IMR-90 (cell line): ENCODE measurements around the gene MAB21L4. TPM values are rescaled to one million over a fixed set of nuclear protein-coding genes. Genes with fewer than 3 reads are reported as not detected.

ENCODE experiments used
- ATAC-seq: fragments of 200-7000 bp; cut with Tn5 transposase; 2 replicates; pipeline ENCODE4 v1.9.1; 2020; ENCODE audit warnings: low read depth, mild to moderate bottlenecking, moderate library complexity
- BruUV-seq: library from RNA; stranded (reverse); fragments of 400-500 nt; replicated peaks from 2 replicates; lab custom pipeline; 2021; lab: Mats Ljungman, UMichigan
- CTCF ChIA-PET: fragments of 300-600 bp; formaldehyde crosslinking; extraction: SDS; loops from one replicate; lab custom pipeline; 2021; ENCODE audit warnings: antibody characterized with exemption; lab: Yijun Ruan, JAX
- POLR2A ChIA-PET: fragments of 300-600 bp; sonication (Branson Sonifier 250); formaldehyde crosslinking; loops from one replicate; lab custom pipeline; 2022; ENCODE audit warnings: antibody characterized with exemption; ENCODE audit not compliant: unreplicated experiment; lab: Charles Lee
- DNase-seq: peaks from one replicate; pipeline ENCODE4 v3.0.0; 2013
- H2AFZ ChIP-seq: replicated peaks from 2 replicates; pipeline ENCODE3; 2013; ENCODE audit warnings: low read length, mild to moderate bottlenecking; ENCODE audit not compliant: poor library complexity
- H2AK5ac ChIP-seq: 2 replicates; pipeline ENCODE4 v1.6.1; 2013; ENCODE audit warnings: low read depth, low read length, inconsistent platforms
- H2AK9ac ChIP-seq: replicated peaks from 2 replicates; pipeline ENCODE3; 2013; ENCODE audit warnings: mild to moderate bottlenecking, low read depth, low read length, moderate library complexity; ENCODE audit not compliant: poor library complexity
- H2BK120ac ChIP-seq: 2 replicates; pipeline ENCODE4 v1.6.1; 2013; ENCODE audit warnings: low read depth, low read length, inconsistent platforms
- H2BK15ac ChIP-seq: 3 replicates; pipeline ENCODE4 v1.6.1; 2013; ENCODE audit warnings: low read depth, low read length, inconsistent platforms
- H2BK20ac ChIP-seq: 2 replicates; pipeline ENCODE4 v1.6.1; 2013; ENCODE audit warnings: low read depth, mild to moderate bottlenecking, inconsistent platforms, low read length, moderate library complexity
- H2BK5ac ChIP-seq: 2 replicates; pipeline ENCODE4 v1.6.1; 2013; ENCODE audit warnings: mild to moderate bottlenecking, low read depth, low read length, inconsistent platforms; ENCODE audit not compliant: poor library complexity, severe bottlenecking
- H3K14ac ChIP-seq: replicated peaks from 2 replicates; pipeline ENCODE4 v1.6.1; 2013; ENCODE audit warnings: low read depth, low read length, inconsistent platforms
- H3K18ac ChIP-seq: 2 replicates; pipeline ENCODE4 v1.6.1; 2013; ENCODE audit warnings: low read depth, low read length, control low read depth
- H3K23ac ChIP-seq: 2 replicates; pipeline ENCODE4 v1.6.1; 2013; ENCODE audit warnings: low read depth, low read length, inconsistent platforms
- H3K27ac ChIP-seq: 2 replicates; pipeline ENCODE4 v1.5.1; 2013; ENCODE audit warnings: mild to moderate bottlenecking, control low read depth, low read length; ENCODE audit not compliant: insufficient read depth
- H3K27me3 ChIP-seq: 2 replicates; pipeline ENCODE4 v1.6.1; 2013; ENCODE audit warnings: low read length; ENCODE audit not compliant: control insufficient read depth, insufficient read depth
- H3K36me3 ChIP-seq: 2 replicates; pipeline ENCODE4 v1.6.1; 2013; ENCODE audit warnings: low read length, mixed read lengths; ENCODE audit not compliant: control insufficient read depth, insufficient read depth
- H3K4ac ChIP-seq: 2 replicates; pipeline ENCODE4 v1.6.1; 2013; ENCODE audit warnings: low read depth, low read length, inconsistent platforms
- H3K4me1 ChIP-seq: 2 replicates; pipeline ENCODE4 v1.6.1; 2013; ENCODE audit warnings: low read length, mixed read lengths; ENCODE audit not compliant: control insufficient read depth, insufficient read depth
- H3K4me2 ChIP-seq: 2 replicates; pipeline ENCODE4 v1.6.1; 2013; ENCODE audit warnings: low read depth, mild to moderate bottlenecking, control low read depth, low read length, moderate library complexity
- H3K4me3 ChIP-seq: 2 replicates; pipeline ENCODE4 v1.5.1; 2013; ENCODE audit warnings: low read depth, mild to moderate bottlenecking, control low read depth, low read length, moderate library complexity; ENCODE audit not compliant: insufficient read depth
- H3K56ac ChIP-seq: 2 replicates; pipeline ENCODE4 v1.6.1; 2013; ENCODE audit warnings: low read length, inconsistent platforms; ENCODE audit not compliant: insufficient read depth; ENCODE audit errors: extremely low read depth
- H3K79me1 ChIP-seq, 2 experiments: 2 replicates each; pipeline ENCODE4 v1.6.1; 2013; ENCODE audit warnings: low read length in 2 of 2, inconsistent platforms in 1 of 2, low read depth in 1 of 2
- H3K9ac ChIP-seq: 2 replicates; pipeline ENCODE4 v1.6.1; 2013; ENCODE audit warnings: low read depth, low read length, control low read depth
- H3K9me1 ChIP-seq: 2 replicates; pipeline ENCODE4 v1.6.1; 2013; ENCODE audit warnings: low read length, inconsistent platforms; ENCODE audit not compliant: insufficient read depth
- H3K9me3 ChIP-seq: 2 replicates; pipeline ENCODE4 v1.6.1; 2013; ENCODE audit warnings: low read length; ENCODE audit not compliant: control insufficient read depth, insufficient read depth
- H4K20me1 ChIP-seq: 2 replicates; pipeline ENCODE4 v1.6.1; 2013; ENCODE audit warnings: low read length, inconsistent platforms; ENCODE audit not compliant: insufficient read depth
- H4K5ac ChIP-seq: 2 replicates; pipeline ENCODE4 v1.6.1; 2013; ENCODE audit warnings: mild to moderate bottlenecking, low read depth, low read length, control low read depth
- H4K8ac ChIP-seq, 2 experiments: 2 replicates each; pipeline ENCODE4 v1.6.1; 2013; ENCODE audit warnings: low read depth in 2 of 2, low read length in 2 of 2, control low read depth in 1 of 2, inconsistent platforms in 1 of 2
- H4K91ac ChIP-seq: 2 replicates; pipeline ENCODE4 v1.6.1; 2013; ENCODE audit warnings: low read depth, low read length, inconsistent platforms; ENCODE audit not compliant: insufficient read depth
- BHLHE40 ChIP-seq: fragments of 150-350 bp; IDR thresholded peaks from 2 replicates; pipeline ENCODE4 v1.6.1; 2016; ENCODE audit warnings: mild to moderate bottlenecking, low read depth, low read length
- CHD1 ChIP-seq: IDR thresholded peaks from 2 replicates; pipeline ENCODE4 v1.6.1; 2012; ENCODE audit warnings: low read depth, low read length, improper control_type of control experiment
- ELK1 ChIP-seq: fragments of 150-350 bp; IDR thresholded peaks from 2 replicates; pipeline ENCODE4 v1.6.1; 2016; ENCODE audit warnings: low read depth, mild to moderate bottlenecking, low read length, moderate library complexity, borderline replicate concordance
- FOS ChIP-seq: fragments of 150-350 bp; IDR thresholded peaks from 2 replicates; pipeline ENCODE4 v1.6.1; 2016; ENCODE audit warnings: low read depth, low read length
- MAZ ChIP-seq: IDR thresholded peaks from 2 replicates; pipeline ENCODE4 v1.6.1; 2012; ENCODE audit warnings: low read depth, mild to moderate bottlenecking, low read length, improper control_type of control experiment, moderate library complexity, borderline replicate concordance
- MXI1 ChIP-seq: IDR thresholded peaks from 2 replicates; pipeline ENCODE4 v1.6.1; 2012; ENCODE audit warnings: low read depth, mild to moderate bottlenecking, low read length, moderate library complexity, borderline replicate concordance
- POLR2A ChIP-seq: IDR thresholded peaks from 2 replicates; pipeline ENCODE4 v1.6.1; 2012; ENCODE audit warnings: mild to moderate bottlenecking, low read depth, low read length
- RAD21 ChIP-seq: IDR thresholded peaks from 2 replicates; pipeline ENCODE4 v1.6.1; 2012; ENCODE audit warnings: low read length, improper control_type of control experiment
- RCOR1 ChIP-seq: IDR thresholded peaks from 2 replicates; pipeline ENCODE4 v1.6.1; 2012; ENCODE audit warnings: mild to moderate bottlenecking, low read length, improper control_type of control experiment; ENCODE audit not compliant: insufficient replicate concordance
- RFX5 ChIP-seq: IDR thresholded peaks from 2 replicates; pipeline ENCODE4 v1.8.0; 2012; ENCODE audit warnings: low read depth, mild to moderate bottlenecking, low read length, moderate library complexity
- SMC3 ChIP-seq: fragments of 150-350 bp; IDR thresholded peaks from 2 replicates; pipeline ENCODE4 v1.6.1; 2016; ENCODE audit warnings: low read depth, mild to moderate bottlenecking, antibody characterized with exemption, low read length, moderate library complexity
- USF2 ChIP-seq: fragments of 150-350 bp; IDR thresholded peaks from 2 replicates; pipeline ENCODE4 v1.6.1; 2017; ENCODE audit warnings: mild to moderate bottlenecking, antibody characterized with exemption, low read length, low read depth
- WGBS, 2 experiments: methylation state at CpG; one replicate each; pipeline versions ENCODE4 v1.1.5 to v1.1.7; 2013; ENCODE audit warnings: missing lambda C conversion rate in 2 of 2; ENCODE audit not compliant: insufficient read length in 1 of 2; ENCODE audit errors: extremely low coverage in 2 of 2; 5-methylcytosine and 5-hydroxymethylcytosine counted together
- dilution Hi-C: fragments of 300-500 bp; cut with HindIII; formaldehyde crosslinking; loops from one replicate; pipeline ENCODE4 v1.14.3; 2018; ENCODE audit warnings: low sequenced_read_pairs; ENCODE audit not compliant: unreplicated experiment
- in situ Hi-C: fragments of 300-500 bp; cut with MboI; formaldehyde crosslinking; loops from 3 replicates; pipeline ENCODE4 v1.14.3; 2019; ENCODE audit warnings: low sequenced_read_pairs, inconsistent platforms, mixed read lengths
- intact Hi-C: fragments of 100-400 bp; cut with micrococcal nuclease; formaldehyde crosslinking; loops from 2 replicates; pipeline ENCODE4 v1.10.0; 2022
- polyA plus RNA-seq, 3 experiments: library from polyadenylated mRNA; depleted of rRNA; stranded (reverse); fragments of >200 nt; gene quantifications; 2 replicates each; pipeline ENCODE4 v1.2.3, GENCODE V29; 2012; ENCODE audit warnings: low replicate concordance in 1 of 3
- total RNA-seq: library from RNA; depleted of rRNA; stranded (reverse); fragments of >200 nt; gene quantifications from 2 replicates; pipeline ENCODE4 v1.2.3, GENCODE V29; 2012

MAB21L4 gene
- total and polyA plus RNA-seq, 2 of the 4 experiments (the other 2 are of a cell fraction), result not detected

- Histone ChIP-seq H3K4ac (no peak overlapping the region), H3K9ac (no peak overlapping the region), H3K56ac (no peak overlapping the region), H3K23ac (no peak overlapping the region), H3K4me3 (no peak overlapping the region), H3K18ac (no peak overlapping the region), H3K36me3 (no peaks in the 10 kb centered on the region), H3K79me1 (no peaks in the 10 kb centered on the region), H4K5ac (no peak overlapping the region), H3K4me1 (peaks cover 1% of the 10 kb centered on the region; the same call in 1 of the 2 replicates), H4K20me1 (no peaks in the 10 kb centered on the region), H3K9me3 (no peaks in the 10 kb centered on the region), H3K9me1 (no peaks in the 10 kb centered on the region), H2BK5ac (no peak overlapping the region), H2BK15ac (no peak overlapping the region), H3K27me3 (peaks cover 23% of the 10 kb centered on the region), H4K8ac (no peak overlapping the region), H4K91ac (no peak overlapping the region), H2AK9ac (no peak overlapping the region), H3K4me2 (no peak overlapping the region), H3K27ac (no peak overlapping the region), H2AFZ (peak overlapping the region; percentile 8), H2BK120ac (no peak overlapping the region), H3K14ac (no peak overlapping the region), H2BK20ac (no peak overlapping the region), H2AK5ac (no peak overlapping the region)
- WGBS, 2 experiments, result 89% methylated on average over 14 of the region's 24 CpGs; no CpG with 5 or more reads in 1 of the 2 experiments
- ChIA-PET POLR2A (no interaction called here), CTCF (no interaction called here)
- no TSS peak for BruUV-seq
- ATAC-seq (no peak), DNase-seq (no peak)
- in situ Hi-C loops (no loop called here), intact Hi-C loops (no loop called here), dilution Hi-C loops (no loop called here)
- TF ChIP-seq ELK1, result no peak
- TF ChIP-seq BHLHE40, result no peak
- no peak for TF ChIP-seq SMC3
- no peak for TF ChIP-seq RAD21
- TF ChIP-seq POLR2A, result no peak
- TF ChIP-seq RFX5, result no peak
- TF ChIP-seq USF2, result no peak
- no peak for TF ChIP-seq CHD1
- no peak for TF ChIP-seq MXI1
- no peak for TF ChIP-seq FOS
- TF ChIP-seq RCOR1, result no peak
- TF ChIP-seq MAZ, result no peak
Measured at GRCh38 chr2:240928476-240929363, 32.8 kb upstream of the MAB21L4 start.
